Tibial nerve (tissue), 4 donors: ENCODE measurements around the gene GABRA4. TPM values are rescaled to one million over a fixed set of nuclear protein-coding genes. Genes with fewer than 3 reads are reported as not detected.
A peak's percentile ranks its signal among the peaks of the same experiment; 100 is the strongest.

ENCODE experiments used
- DNase-seq, 2 donors: peaks; one replicate each; pipeline ENCODE4 v3.0.0-alpha.2; 2019; ENCODE audit warnings: low spot score in 2 of 2
- H3K27ac ChIP-seq, 4 donors: fragments of 200-600 bp; sonication (generic) in 3 of 4; one replicate each; pipeline ENCODE4 v1.5.1; 2017 to 2019; ENCODE audit warnings: mild to moderate bottlenecking in 1 of 4
- H3K27me3 ChIP-seq, 2 donors: fragments of 200-600 bp; sonication (generic) in 1 of 2; one replicate each; pipeline versions ENCODE4 v1.5.1 to v1.6.0; 2017 to 2019
- H3K36me3 ChIP-seq, 3 donors: fragments of 200-600 bp; sonication (generic); one replicate each; pipeline ENCODE4 v1.5.1; 2018 to 2019
- H3K4me1 ChIP-seq, 4 donors: fragments of 200-600 bp; sonication (generic) in 3 of 4; one replicate each; pipeline ENCODE4 v1.5.1; 2017 to 2019
- H3K4me3 ChIP-seq, 4 donors: fragments of 200-600 bp; sonication (generic) in 3 of 4; one replicate each; pipeline ENCODE4 v1.5.1; 2017 to 2019; ENCODE audit warnings: mild to moderate bottlenecking in 1 of 4, moderate library complexity in 1 of 4
- H3K9me3 ChIP-seq, 4 donors: fragments of 200-600 bp; sonication (generic) in 3 of 4; one replicate each; pipeline ENCODE4 v1.5.1; 2017 to 2019
- EP300 ChIP-seq, 2 donors: sonication (generic); formaldehyde crosslinking; IDR thresholded peaks; one replicate each; pipeline ENCODE4 v1.6.1; 2017; ENCODE audit warnings: antibody characterized with exemption in 2 of 2, mild to moderate bottlenecking in 1 of 2
- POLR2A ChIP-seq, 2 donors: fragments of 450-650 bp; IDR thresholded peaks; one replicate each; pipeline ENCODE4 v1.6.1; 2017; ENCODE audit warnings: antibody characterized with exemption in 2 of 2, mild to moderate bottlenecking in 2 of 2, moderate library complexity in 2 of 2
- WGBS, 2 donors: methylation state at CpG; one replicate each; pipeline ENCODE4 v1.1.5; 2018; 5-methylcytosine and 5-hydroxymethylcytosine counted together
- total RNA-seq, 4 donors: library from RNA; depleted of rRNA; stranded (reverse); fragments of >200 nt; gene quantifications; one replicate each; pipeline ENCODE4 v1.1.0, GENCODE V29; 2016
- TF ChIP-seq, protein P1 (sequence below), 5 experiments: fragments of 200-600 bp in 3 of 5; fragments of 450-650 bp in 2 of 5; sonication (generic) in 3 of 5; IDR thresholded peaks; one replicate each; pipeline ENCODE4 v1.5.1; 2016 to 2019; ENCODE audit warnings: antibody characterized with exemption in 5 of 5, mild to moderate bottlenecking in 3 of 5, moderate library complexity in 2 of 5

GABRA4 gene
- total RNA-seq, 4 donors from 2014 or later: under 0.01 TPM; not detected in 2

DNA sequence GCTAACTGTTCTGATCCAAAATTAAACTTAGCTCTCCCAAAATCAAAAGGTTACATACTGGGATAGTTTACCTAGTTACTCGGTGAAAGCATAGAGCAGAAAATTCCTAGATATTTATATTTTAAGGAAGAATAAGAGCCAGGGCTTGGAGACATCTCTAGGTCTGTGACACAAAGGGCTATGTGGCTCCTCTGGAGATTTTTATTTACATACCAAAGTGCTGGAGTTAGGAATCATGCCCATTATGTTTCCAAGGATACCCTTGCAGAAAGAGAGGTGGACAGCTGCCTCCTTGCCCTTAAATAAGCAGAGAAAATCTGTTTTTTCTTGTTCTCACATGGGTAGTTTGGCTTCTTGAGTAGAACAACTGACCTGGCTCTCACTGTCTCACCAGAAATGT, 93.3 kb downstream of the GABRA4 start:
- Histone ChIP-seq H3K36me3 (no peaks in the 10 kb centered on the region), H3K27me3 (no peaks in the 10 kb centered on the region), H3K9me3 (no peaks in the 10 kb centered on the region), H3K4me3 (no peak overlapping the region), H3K4me1 (no peaks in the 10 kb centered on the region), H3K27ac (no peak overlapping the region)
- WGBS, 2 donors: 67 to 71% methylated on average over 1 of the region's 1 CpG
- DNase-seq: no peak
- TF ChIP-seq EP300 (IDR thresholded peaks at IDR 0.05) (no peak), POLR2A (IDR thresholded peaks at IDR 0.05) (no peak)
- TF ChIP-seq, protein P1, sequence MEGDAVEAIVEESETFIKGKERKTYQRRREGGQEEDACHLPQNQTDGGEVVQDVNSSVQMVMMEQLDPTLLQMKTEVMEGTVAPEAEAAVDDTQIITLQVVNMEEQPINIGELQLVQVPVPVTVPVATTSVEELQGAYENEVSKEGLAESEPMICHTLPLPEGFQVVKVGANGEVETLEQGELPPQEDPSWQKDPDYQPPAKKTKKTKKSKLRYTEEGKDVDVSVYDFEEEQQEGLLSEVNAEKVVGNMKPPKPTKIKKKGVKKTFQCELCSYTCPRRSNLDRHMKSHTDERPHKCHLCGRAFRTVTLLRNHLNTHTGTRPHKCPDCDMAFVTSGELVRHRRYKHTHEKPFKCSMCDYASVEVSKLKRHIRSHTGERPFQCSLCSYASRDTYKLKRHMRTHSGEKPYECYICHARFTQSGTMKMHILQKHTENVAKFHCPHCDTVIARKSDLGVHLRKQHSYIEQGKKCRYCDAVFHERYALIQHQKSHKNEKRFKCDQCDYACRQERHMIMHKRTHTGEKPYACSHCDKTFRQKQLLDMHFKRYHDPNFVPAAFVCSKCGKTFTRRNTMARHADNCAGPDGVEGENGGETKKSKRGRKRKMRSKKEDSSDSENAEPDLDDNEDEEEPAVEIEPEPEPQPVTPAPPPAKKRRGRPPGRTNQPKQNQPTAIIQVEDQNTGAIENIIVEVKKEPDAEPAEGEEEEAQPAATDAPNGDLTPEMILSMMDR (IDR thresholded peaks at IDR 0.05): no peak

DNA sequence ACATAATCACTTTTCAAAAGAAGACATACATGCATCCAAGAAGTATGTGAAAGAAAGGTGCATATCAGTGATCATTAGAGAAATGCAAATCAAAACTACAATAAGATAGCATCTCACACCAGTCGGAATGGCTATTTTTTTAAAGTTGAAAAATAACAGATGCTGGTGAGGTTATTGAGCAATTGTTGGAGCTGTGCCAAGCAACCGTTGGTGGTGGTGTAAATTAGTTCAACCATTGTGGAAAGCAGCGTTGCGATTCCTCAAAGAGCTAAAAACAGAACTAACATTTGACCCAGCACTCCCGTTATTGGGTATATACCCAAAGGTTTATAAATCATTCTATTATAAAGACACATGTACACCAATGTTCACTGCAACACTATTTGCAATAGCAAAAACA, 98.6 kb downstream of the GABRA4 start:
- Histone ChIP-seq H3K9me3 (no peaks in the 10 kb centered on the region), H3K36me3 (no peaks in the 10 kb centered on the region), H3K4me1 (no peaks in the 10 kb centered on the region), H3K4me3 (no peak overlapping the region), H3K27ac (no peak overlapping the region), H3K27me3 (no peaks in the 10 kb centered on the region)
- no peak for DNase-seq
- TF ChIP-seq POLR2A (IDR thresholded peaks at IDR 0.05): no peak
- no peak for TF ChIP-seq EP300 (IDR thresholded peaks at IDR 0.05)
- TF ChIP-seq, protein P1 (IDR thresholded peaks at IDR 0.05): no peak
- WGBS, 2 donors: 26 to 29% methylated on average over 5 of the region's 5 CpGs

GRCh38 chr4:46890056-46890455, 103.3 kb downstream of the GABRA4 start:
- TF ChIP-seq, protein P1 (IDR thresholded peaks at IDR 0.05): no peak
- TF ChIP-seq POLR2A (IDR thresholded peaks at IDR 0.05) (no peak), EP300 (IDR thresholded peaks at IDR 0.05) (no peak)
- Histone ChIP-seq H3K4me3 (no peak overlapping the region), H3K36me3 (no peaks in the 10 kb centered on the region), H3K27ac (no peak overlapping the region), H3K4me1 (no peaks in the 10 kb centered on the region), H3K9me3 (no peaks in the 10 kb centered on the region), H3K27me3 (no peaks in the 10 kb centered on the region)
- DNase-seq: no peak
- 35 to 42% methylated on average over 2 of the region's 2 CpGs for WGBS, 2 donors

- no peak for TF ChIP-seq POLR2A (IDR thresholded peaks at IDR 0.05)
- no peak for TF ChIP-seq EP300 (IDR thresholded peaks at IDR 0.05)
- TF ChIP-seq, protein P1 (IDR thresholded peaks at IDR 0.05): no peak
- no peak overlapping the region for H3K27ac ChIP-seq
- DNase-seq: no peak
- no peak overlapping the region for H3K4me3 ChIP-seq
- H3K9me3 ChIP-seq: no peaks in the 10 kb centered on the region
- H3K36me3 ChIP-seq: no peaks in the 10 kb centered on the region
- 74 to 76% methylated on average over 2 of the region's 2 CpGs for WGBS, 2 donors
- no peaks in the 10 kb centered on the region for H3K27me3 ChIP-seq
- H3K4me1 ChIP-seq: no peaks in the 10 kb centered on the region
These were observed 104.0 kb downstream of the GABRA4 start for GRCh38 chr4:46889410-46889809.

GRCh38 chr4:46886711-46887110, 106.7 kb downstream of the GABRA4 start:
- 12 to 20% methylated on average over 2 of the region's 2 CpGs for WGBS, 2 donors
- no peak for DNase-seq
- TF ChIP-seq, protein P1 (IDR thresholded peaks at IDR 0.05): peak in 3 of 5 experiments; percentile 11 to 25 (median 11)
- TF ChIP-seq EP300 (IDR thresholded peaks at IDR 0.05): no peak
- no peak for TF ChIP-seq POLR2A (IDR thresholded peaks at IDR 0.05)
- Histone ChIP-seq H3K27me3 (no peaks in the 10 kb centered on the region), H3K9me3 (no peaks in the 10 kb centered on the region), H3K36me3 (no peaks in the 10 kb centered on the region), H3K4me1 (no peaks in the 10 kb centered on the region), H3K27ac (no peak overlapping the region), H3K4me3 (no peak overlapping the region)
